Activated naive CD8-positive, alpha-beta T cell treated with anti-CD3 and anti-CD28 coated beads, Interleukin-2, amount 50 U/mL, for 24 hours (primary cell): ENCODE measurements around the gene C1QL1.

Experiments used
- ATAC-seq: fragments of 150-1000 bp; cut with Tn5 transposase; one replicate; pipeline ENCODE4 v1.10.0; 2021
- DNase-seq: peaks from one replicate; pipeline ENCODE4 v3.0.0; 2021
- H3K27ac Mint-ChIP-seq: one replicate; pipeline ENCODE4 v1.8.0; 2021; ENCODE audit warnings: mild to moderate bottlenecking, mixed read lengths
- H3K27me3 Mint-ChIP-seq: one replicate; pipeline ENCODE4 v1.8.0; 2021; ENCODE audit warnings: mixed read lengths
- H3K36me3 Mint-ChIP-seq: one replicate; pipeline ENCODE4 v1.8.0; 2021; ENCODE audit warnings: low read depth, mixed read lengths
- H3K4me1 Mint-ChIP-seq: one replicate; pipeline ENCODE4 v1.8.0; 2021; ENCODE audit warnings: mixed read lengths
- H3K4me3 Mint-ChIP-seq: one replicate; pipeline ENCODE4 v1.8.0; 2021; ENCODE audit warnings: mild to moderate bottlenecking, moderate library complexity, mixed read lengths
- H3K9me3 Mint-ChIP-seq: one replicate; pipeline ENCODE4 v1.8.0; 2021; ENCODE audit warnings: mixed read lengths

Gene C1QL1

GRCh38 chr17:44911133-44912001, 56.7 kb downstream of the C1QL1 start:
- peak; percentile 68 for ATAC-seq
- H3K27ac Mint-ChIP-seq: no peak overlapping the region
- DNase-seq: peak; percentile 47
- no peaks in the 10 kb centered on the region for H3K9me3 Mint-ChIP-seq
- H3K36me3 Mint-ChIP-seq: no peaks in the 10 kb centered on the region
- peak overlapping the region; percentile 21 for H3K4me3 Mint-ChIP-seq
- peaks cover 21% of the 10 kb centered on the region for H3K27me3 Mint-ChIP-seq
- no peaks in the 10 kb centered on the region for H3K4me1 Mint-ChIP-seq

- no peaks in the 10 kb centered on the region for H3K4me1 Mint-ChIP-seq
- no peaks in the 10 kb centered on the region for H3K9me3 Mint-ChIP-seq
- H3K4me3 Mint-ChIP-seq: no peak overlapping the region
- DNase-seq: no peak
- ATAC-seq: no peak
- H3K36me3 Mint-ChIP-seq: no peaks in the 10 kb centered on the region
- no peak overlapping the region for H3K27ac Mint-ChIP-seq
- H3K27me3 Mint-ChIP-seq: peaks cover 18% of the 10 kb centered on the region
Measured at GRCh38 chr17:44910231-44911106, 57.6 kb downstream of the C1QL1 start.
